ENCODE measurements around the gene FUS. TPM values are rescaled to one million over a fixed set of nuclear protein-coding genes. Genes with fewer than 3 reads are reported as not detected.
A peak's percentile ranks its signal among the peaks of the same experiment; 100 is the strongest.

Gene FUS
- total and polyA plus RNA-seq, 2 donors (not counting 3 experiments of a cell fraction or from before 2014, with no cell fraction given), result 307 to 569 TPM

GRCh38 chr16:31186176-31186575 is 6.2 kb downstream of the FUS start:
- H3K27me3 ChIP-seq (ENCODE audit: control insufficient read depth in 2 of 2, insufficient read depth in 2 of 2, low read length in 2 of 2), result no peaks in the 10 kb centered on the region
- H3K36me3 ChIP-seq (ENCODE audit: control insufficient read depth in 2 of 2, extremely low read depth in 1 of 2, insufficient read depth in 2 of 2, low read length in 2 of 2), result peaks cover 65 to 73% of the 10 kb centered on the region in 2 experiments
- intact Hi-C loops (cut with micrococcal nuclease), result no loop called here
- BruUV-seq (replicated peaks), result no TSS peak
- ChIA-PET CTCF (interaction anchor here (1.0 kb wide), 1 partner anchor 44 kb away, joined by 3 read pairs; no protein-coding TSS in a partner anchor), POLR2A (no interaction called here)
- DNase-seq (ENCODE audit: low read depth, low spot score), result no peak
- no peak overlapping the region for H3K4me3 ChIP-seq (replicated peaks in 1 of 3; ENCODE audit: insufficient read depth in 1 of 3, low read depth in 1 of 3, low read length in 3 of 3)
- no peak overlapping the region for H2AFZ ChIP-seq (ENCODE audit: low read depth, low read length)
- dilution Hi-C loops (cut with MboI; ENCODE audit: extremely low pct_ligation_motif_present, low sequenced_read_pairs), result no loop called here
- no peak overlapping the region for H3K4me2 ChIP-seq (ENCODE audit: insufficient read depth, low read length)
- TF ChIP-seq JUN (IDR thresholded peaks at IDR 0.05; ENCODE audit: borderline replicate concordance, insufficient read depth, insufficient read length, low read depth) (no peak), MAX (IDR thresholded peaks at IDR 0.05; ENCODE audit: insufficient read depth, insufficient read length) (no peak), CTCF (IDR thresholded peaks at IDR 0.05; ENCODE audit: extremely low read depth in 1 of 2, insufficient read depth in 1 of 2, low read depth in 1 of 2, low read length in 2 of 2) (no peak), GATA2 (IDR thresholded peaks at IDR 0.05; ENCODE audit: insufficient read depth, insufficient read length, low read depth, low read length) (no peak), EZH2 (IDR thresholded peaks at IDR 0.05; ENCODE audit: borderline replicate concordance, low read depth, low read length, severe bottlenecking) (no peak), POLR2A (IDR thresholded peaks at IDR 0.05; ENCODE audit: low read depth, low read length) (peak; percentile 19), MYC (IDR thresholded peaks at IDR 0.05; ENCODE audit: low read depth, low read length) (no peak), POLR2AphosphoS5 (IDR thresholded peaks at IDR 0.05; ENCODE audit: insufficient read depth, low read depth, low read length) (no peak)
- H4K20me1 ChIP-seq (replicated peaks; ENCODE audit: control insufficient read depth, extremely low read depth, insufficient read depth, low read length), result peaks cover 24% of the 10 kb centered on the region
- H3K9ac ChIP-seq (replicated peaks; ENCODE audit: extremely low read depth, insufficient read depth, low read length), result no peak overlapping the region
- no peak overlapping the region for H3K27ac ChIP-seq (ENCODE audit: insufficient read depth, low read depth, low read length)
- no peaks in the 10 kb centered on the region for H3K9me1 ChIP-seq (replicated peaks; ENCODE audit: control insufficient read depth, extremely low read depth, insufficient read depth, low read length)
- H3K4me1 ChIP-seq (ENCODE audit: control insufficient read depth, extremely low read depth, insufficient read depth, low read length), result peaks cover 15% of the 10 kb centered on the region
- no peak for FAIRE-seq
- H3K9me3 ChIP-seq (replicated peaks; ENCODE audit: control insufficient read depth, insufficient read depth, low read length), result no peaks in the 10 kb centered on the region
- peaks cover 91% of the 10 kb centered on the region for H3K79me2 ChIP-seq (ENCODE audit: control insufficient read depth, insufficient read depth, low read length)
